ENCODE data around the gene QPCT. TPM values are rescaled to one million over a fixed set of nuclear protein-coding genes. Genes with fewer than 3 reads are reported as not detected.

Gene QPCT
- total RNA-seq, 2 donors from 2014 or later = 1.5 TPM; not detected in 1

DNA sequence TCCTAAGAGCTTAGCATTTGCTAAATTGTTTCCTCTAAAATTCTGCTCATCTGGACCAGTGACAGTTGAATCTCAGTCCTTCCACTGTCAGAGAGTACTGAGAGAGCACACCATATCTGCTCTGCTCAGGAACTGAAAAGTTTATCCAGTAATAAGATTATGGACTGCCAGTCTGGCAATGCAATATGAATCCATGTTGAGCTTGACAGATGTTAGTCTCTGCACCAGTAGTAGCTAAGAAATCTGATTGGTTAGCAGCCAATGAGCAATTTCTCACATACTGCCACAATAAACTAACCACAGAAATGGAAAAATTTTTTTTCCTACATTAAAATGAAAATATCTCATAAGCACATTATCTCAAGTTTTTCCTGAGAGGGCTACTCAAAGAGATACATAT, 22.1 kb upstream of the QPCT start:
- ATAC-seq = peak in 1 of 2 donors; percentile 21
- H3K27ac Mint-ChIP-seq = peak overlapping the region in 1 of 2 donors; percentile 70
- no peak for DNase-seq (ENCODE audit: low spot score in 2 of 2)
- no peaks in the 10 kb centered on the region for H3K9me3 Mint-ChIP-seq
- H3K36me3 Mint-ChIP-seq = peaks cover 5 to 8% of the 10 kb centered on the region in 2 donors

- Mint-ChIP-seq H3K9me3 (no peaks in the 10 kb centered on the region), H3K36me3 (peaks cover 5 to 8% of the 10 kb centered on the region in 2 donors)
- ATAC-seq = peak in 1 of 2 donors; percentile 19
These were observed 21.2 kb upstream of the QPCT start for GRCh38 chr2:37323176-37323780.

GRCh38 chr2:37323781-37324535, 20.5 kb upstream of the QPCT start:
- ATAC-seq (peak; percentile 37 to 39), DNase-seq (ENCODE audit: low spot score in 2 of 2) (peak in 1 of 2 donors; percentile 35)
- peaks cover 5 to 8% of the 10 kb centered on the region in 2 donors for H3K36me3 Mint-ChIP-seq
- no peaks in the 10 kb centered on the region for H3K9me3 Mint-ChIP-seq
- peak overlapping the region; percentile 89 to 96 for H3K27ac Mint-ChIP-seq

More at GRCh38 chr2:37323176-37323780, 21.2 kb upstream of the QPCT start:
- DNase-seq (ENCODE audit: low spot score in 2 of 2) = no peak
- peak overlapping the region; percentile 89 to 96 for H3K27ac Mint-ChIP-seq

- DNase-seq (ENCODE audit: low spot score in 2 of 2) = peak in 1 of 2 donors; percentile 64
These were observed 20.0 kb upstream of the QPCT start for GRCh38 chr2:37324536-37324785.

DNA sequence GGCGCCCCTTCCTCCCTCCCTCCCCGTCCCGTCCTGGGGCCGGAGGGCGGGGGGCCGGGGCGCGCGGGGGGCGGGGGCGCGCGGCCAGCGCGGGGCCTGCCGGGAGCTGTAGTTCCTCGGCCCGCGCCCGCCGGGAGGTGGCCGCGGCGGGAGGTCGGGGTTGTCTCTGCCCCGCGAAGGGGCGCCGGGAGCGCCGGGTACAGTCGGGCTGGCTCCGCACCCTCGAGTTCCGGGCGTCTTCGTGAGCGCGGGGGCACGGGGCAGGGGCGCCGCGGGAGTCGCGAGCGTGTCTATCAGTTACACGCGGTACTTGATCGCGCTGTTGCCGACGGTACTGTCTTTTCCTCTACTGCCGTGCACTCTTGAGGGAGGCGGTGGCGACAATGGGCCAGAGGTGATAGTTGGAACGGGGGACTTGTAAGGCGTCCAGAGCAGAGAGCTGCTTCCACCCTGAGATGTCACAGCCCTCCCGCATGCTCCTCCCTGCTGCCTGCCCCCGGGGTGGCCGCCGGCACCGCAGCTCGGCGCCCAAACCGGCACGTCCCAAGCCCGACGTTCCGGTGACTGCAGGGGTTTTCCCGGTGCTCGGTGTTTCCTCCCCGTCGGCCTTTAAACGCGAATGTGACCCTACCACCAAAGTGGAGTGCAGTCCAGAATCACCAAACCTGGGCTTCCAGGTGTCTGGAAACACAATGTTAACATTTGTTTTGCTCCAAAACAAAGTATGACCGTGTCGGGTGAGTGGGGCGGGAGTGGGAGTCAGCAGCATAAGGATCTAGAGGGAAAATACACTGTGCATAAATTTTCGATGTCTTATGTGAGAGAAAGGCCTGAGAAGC, 19.4 kb upstream of the QPCT start, which contains the start of gene PRKD3:
Gene PRKD3, minus strand, starts transcription at position 48 of the 839 bp plus-strand sequence. CDS start 8,309 bp downstream, outside the sequence.
- H3K36me3 Mint-ChIP-seq = peaks cover 5 to 8% of the 10 kb centered on the region in 2 donors
- ATAC-seq (peak; percentile 74 to 79), DNase-seq (ENCODE audit: low spot score in 2 of 2) (peak; percentile 62 to 63)
- H3K9me3 Mint-ChIP-seq = no peaks in the 10 kb centered on the region
- H3K27ac Mint-ChIP-seq = peak within 1 kb of the TSS; percentile 89 to 96

More at GRCh38 chr2:37324536-37324785, 20.0 kb upstream of the QPCT start:
- no peak for ATAC-seq
- Mint-ChIP-seq H3K9me3 (no peaks in the 10 kb centered on the region), H3K27ac (no peak overlapping the region), H3K36me3 (peaks cover 5 to 8% of the 10 kb centered on the region in 2 donors)

- H3K9me3 Mint-ChIP-seq = no peaks in the 10 kb centered on the region
- no peak for DNase-seq (ENCODE audit: low spot score in 2 of 2)
- H3K36me3 Mint-ChIP-seq = peaks cover 5 to 8% of the 10 kb centered on the region in 2 donors
- peak overlapping the region in 1 of 2 donors; percentile 39 for H3K27ac Mint-ChIP-seq
- ATAC-seq = no peak
These were observed 18.8 kb upstream of the QPCT start for GRCh38 chr2:37325625-37326071.

DNA sequence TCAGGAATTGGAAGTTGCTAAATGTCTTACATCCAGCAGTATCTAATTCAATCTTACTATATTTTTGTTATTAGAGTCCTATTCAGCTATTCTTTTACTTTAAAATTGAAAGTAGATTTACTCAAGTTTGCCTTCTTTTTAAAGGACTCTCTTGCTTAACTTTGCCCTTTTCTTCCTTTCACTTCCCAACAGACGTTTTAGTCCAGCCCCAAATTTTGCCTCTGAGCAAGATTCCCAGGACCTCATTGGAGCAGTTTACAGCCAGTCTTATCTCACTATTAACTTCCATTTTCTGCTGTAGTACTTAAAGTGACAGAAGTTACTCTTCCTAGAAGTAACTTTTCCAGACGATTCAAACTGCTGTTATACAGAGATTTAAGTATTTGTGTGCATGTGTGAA, 18.1 kb upstream of the QPCT start:
- DNase-seq (ENCODE audit: low spot score in 2 of 2) (no peak), ATAC-seq (no peak)
- Mint-ChIP-seq H3K27ac (no peak overlapping the region), H3K9me3 (no peaks in the 10 kb centered on the region), H3K36me3 (peaks cover 5 to 8% of the 10 kb centered on the region in 2 donors)

DNA sequence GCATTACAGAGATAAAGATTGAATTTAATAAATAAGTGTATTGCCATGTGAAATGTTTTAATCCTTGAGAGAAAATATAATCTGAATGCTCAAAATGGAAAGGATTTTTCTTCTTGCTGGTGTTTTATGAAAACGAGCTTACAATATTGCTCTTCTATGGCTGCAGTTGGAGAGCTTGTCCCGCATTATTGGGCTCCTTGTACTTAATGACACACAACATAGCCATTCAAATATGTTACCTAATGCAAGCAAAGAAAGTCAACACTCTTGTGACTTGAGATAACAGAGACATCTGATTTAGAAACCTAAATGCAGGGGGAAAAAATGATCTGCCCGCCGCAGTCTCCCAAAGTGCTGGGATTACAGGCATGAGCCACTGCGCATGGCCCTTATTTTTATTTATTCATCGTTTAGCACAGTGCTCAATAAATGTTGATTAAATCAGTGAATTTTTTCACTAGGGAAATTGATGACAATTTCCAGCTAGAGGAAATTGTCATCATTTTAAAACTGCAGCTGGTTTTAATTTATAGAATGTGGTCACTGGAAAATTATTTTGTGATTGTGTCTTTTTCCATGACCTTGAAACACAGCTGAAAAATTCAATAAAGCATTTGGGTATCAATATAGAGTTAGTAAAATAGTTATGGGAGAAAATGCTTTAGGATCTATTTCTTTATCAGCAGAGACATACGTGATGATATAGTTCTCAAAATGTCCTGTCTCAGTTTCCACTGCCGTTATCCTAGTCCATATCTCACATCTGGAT, 17.4 kb upstream of the QPCT start:
- no peak for DNase-seq (ENCODE audit: low spot score in 2 of 2)
- H3K36me3 Mint-ChIP-seq = peaks cover 5 to 8% of the 10 kb centered on the region in 2 donors
- H3K9me3 Mint-ChIP-seq = no peaks in the 10 kb centered on the region
- ATAC-seq = no peak
- no peak overlapping the region for H3K27ac Mint-ChIP-seq

GRCh38 chr2:37330681-37331080, 13.7 kb upstream of the QPCT start:
- ATAC-seq (no peak), DNase-seq (ENCODE audit: low spot score in 2 of 2) (no peak)
- Mint-ChIP-seq H3K27ac (no peak overlapping the region), H3K36me3 (no peaks in the 10 kb centered on the region), H3K9me3 (no peaks in the 10 kb centered on the region)

- Mint-ChIP-seq H3K27ac (no peak overlapping the region), H3K9me3 (no peaks in the 10 kb centered on the region), H3K36me3 (no peaks in the 10 kb centered on the region)
- no peak for ATAC-seq
- no peak for DNase-seq (ENCODE audit: low spot score in 2 of 2)
These were observed 11.9 kb upstream of the QPCT start for GRCh38 chr2:37332560-37332959.

GRCh38 chr2:37333256-37333655, 11.2 kb upstream of the QPCT start:
- no peaks in the 10 kb centered on the region for H3K36me3 Mint-ChIP-seq
- DNase-seq (ENCODE audit: low spot score in 2 of 2) (no peak), ATAC-seq (no peak)
- H3K27ac Mint-ChIP-seq = no peak overlapping the region
- H3K9me3 Mint-ChIP-seq = no peaks in the 10 kb centered on the region

GRCh38 chr2:37335604-37336003, 8.8 kb upstream of the QPCT start:
- no peak overlapping the region for H3K27ac Mint-ChIP-seq
- ATAC-seq (no peak), DNase-seq (ENCODE audit: low spot score in 2 of 2) (no peak)
- H3K36me3 Mint-ChIP-seq = no peaks in the 10 kb centered on the region
- H3K9me3 Mint-ChIP-seq = no peaks in the 10 kb centered on the region

DNA sequence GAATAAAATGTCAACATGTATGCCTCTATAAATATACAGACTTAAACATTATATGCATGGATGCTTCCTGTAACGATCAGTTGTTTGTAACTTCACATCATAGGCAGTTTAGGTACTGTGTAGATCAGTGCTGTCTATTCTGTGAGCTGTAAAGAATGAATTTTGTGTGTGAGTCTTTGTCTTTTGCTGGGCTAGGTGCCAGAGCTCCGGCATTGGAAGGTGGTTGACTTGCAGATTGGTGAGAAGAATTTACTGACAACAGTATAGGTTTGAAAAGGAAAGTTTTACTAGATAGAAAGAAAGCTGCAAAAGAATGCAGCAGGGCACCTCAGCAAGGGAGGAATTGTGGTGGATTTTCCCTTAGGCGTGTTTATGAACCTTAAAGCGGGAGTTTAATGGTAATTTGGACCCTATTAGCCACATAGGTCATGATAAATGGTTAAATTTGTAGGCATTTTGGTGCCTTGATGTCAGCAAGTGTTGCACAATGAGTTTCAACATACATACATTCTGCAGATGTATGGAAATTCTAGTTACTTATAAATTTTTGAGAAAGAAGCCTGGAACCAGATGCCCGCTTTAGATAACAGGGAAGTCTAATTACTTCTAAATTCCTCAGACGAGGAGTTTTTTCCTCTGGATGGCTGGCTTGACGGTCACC, 6.7 kb upstream of the QPCT start:
- no peaks in the 10 kb centered on the region for H3K36me3 Mint-ChIP-seq
- no peaks in the 10 kb centered on the region for H3K9me3 Mint-ChIP-seq
- DNase-seq (ENCODE audit: low spot score in 2 of 2) (no peak), ATAC-seq (no peak)
- no peak overlapping the region for H3K27ac Mint-ChIP-seq

GRCh38 chr2:37338933-37339332, 5.5 kb upstream of the QPCT start:
- Mint-ChIP-seq H3K9me3 (no peaks in the 10 kb centered on the region), H3K36me3 (no peaks in the 10 kb centered on the region), H3K27ac (no peak overlapping the region)
- DNase-seq (ENCODE audit: low spot score in 2 of 2) (no peak), ATAC-seq (no peak)

DNA sequence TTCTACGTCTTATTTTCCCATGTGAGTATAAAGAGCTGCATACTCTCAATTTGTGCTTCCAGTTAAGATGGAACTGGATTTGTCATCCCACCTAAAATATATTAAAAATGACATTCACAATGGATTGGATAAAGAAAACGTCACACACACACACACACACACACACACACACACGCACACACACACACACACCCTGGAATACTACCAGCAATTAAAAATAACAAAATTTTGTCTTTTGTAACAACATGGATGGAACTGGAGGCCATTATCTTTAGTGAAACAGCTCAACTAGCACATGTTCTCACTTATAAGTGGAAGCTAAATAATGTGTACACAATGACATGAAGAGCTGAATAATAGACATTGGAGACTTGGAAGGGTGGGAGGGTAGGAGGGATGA, 3.8 kb upstream of the QPCT start:
- ATAC-seq = no peak
- no peaks in the 10 kb centered on the region for H3K36me3 Mint-ChIP-seq
- H3K27ac Mint-ChIP-seq = no peak overlapping the region
- no peak for DNase-seq (ENCODE audit: low spot score in 2 of 2)
- H3K9me3 Mint-ChIP-seq = no peaks in the 10 kb centered on the region
